ENCODE data around the gene RAPSN.
"Not testable (repeated sequence)": the region's sequence is repeated elsewhere in the genome, so short reads cannot be mapped to it uniquely, and the experiment has no call there.

Gene RAPSN

GRCh38 chr11:47454258-47454671 lies 5.3 kb upstream of the RAPSN start:
- DNase-seq (ENCODE audit: extremely low read depth, low read depth) = peak; percentile 66
- not testable (repeated sequence) for H3K4me3 ChIP-seq (replicated peaks; ENCODE audit: low read depth, low read length)
- TF ChIP-seq CTCF (IDR thresholded peaks at IDR 0.05; ENCODE audit: low read depth, low read length, missing control alignments) = peak; percentile 86

DNA sequence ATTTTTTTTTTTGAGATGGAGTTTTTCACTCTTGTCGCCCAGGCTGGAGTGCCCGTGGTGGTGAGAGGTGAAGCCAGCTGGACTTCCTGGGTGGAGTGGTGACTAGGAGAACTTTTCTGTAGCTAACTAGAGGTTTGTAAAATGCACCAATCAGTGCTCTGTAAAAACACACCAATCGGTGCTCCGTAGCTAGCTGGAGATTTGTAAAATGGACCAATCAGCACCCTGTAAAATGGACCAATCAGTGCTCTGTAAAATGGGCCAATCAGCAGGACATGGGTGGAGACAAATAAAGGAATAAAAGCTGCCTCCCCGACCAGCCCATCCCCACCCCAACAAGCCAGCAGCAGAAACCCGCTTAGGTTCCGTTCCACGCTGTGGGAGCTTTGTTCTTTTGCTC lies 4.4 kb upstream of the RAPSN start:
- no peak overlapping the region for H3K4me3 ChIP-seq (replicated peaks; ENCODE audit: low read depth, low read length)
- no peak for TF ChIP-seq CTCF (IDR thresholded peaks at IDR 0.05; ENCODE audit: low read depth, low read length, missing control alignments)
- no peak for DNase-seq (ENCODE audit: extremely low read depth, low read depth)

- no peak for TF ChIP-seq CTCF (IDR thresholded peaks at IDR 0.05; ENCODE audit: low read depth, low read length, missing control alignments)
- H3K4me3 ChIP-seq (replicated peaks; ENCODE audit: low read depth, low read length) = no peak overlapping the region
- DNase-seq (ENCODE audit: extremely low read depth, low read depth) = no peak
Observed at GRCh38 chr11:47451990-47452389, 3.1 kb upstream of the RAPSN start.

GRCh38 chr11:47451436-47451835 lies 2.5 kb upstream of the RAPSN start:
- DNase-seq (ENCODE audit: extremely low read depth, low read depth) = no peak
- no peak for TF ChIP-seq CTCF (IDR thresholded peaks at IDR 0.05; ENCODE audit: low read depth, low read length, missing control alignments)
- no peak overlapping the region for H3K4me3 ChIP-seq (replicated peaks; ENCODE audit: low read depth, low read length)

DNA sequence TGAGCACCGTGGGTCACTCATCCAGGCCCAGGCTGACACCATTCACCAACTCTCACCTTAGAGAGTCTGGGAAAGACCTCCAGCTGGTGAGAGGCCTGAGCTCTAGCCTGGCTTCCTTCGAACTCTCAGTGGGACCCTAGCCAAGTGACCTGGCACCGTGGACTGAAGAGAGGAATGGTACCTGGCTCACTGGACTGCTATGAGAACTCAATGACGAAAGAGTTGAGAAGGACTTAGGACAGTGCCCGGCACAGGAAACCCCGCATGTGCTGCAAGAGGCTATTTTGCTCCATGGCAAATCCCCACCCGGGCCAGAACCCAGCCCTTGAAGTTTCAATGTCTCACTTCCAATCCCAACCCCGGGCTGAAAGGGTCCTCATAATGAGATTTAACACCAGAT lies 605 bp upstream of the RAPSN start:
- TF ChIP-seq CTCF (IDR thresholded peaks at IDR 0.05; ENCODE audit: low read depth, low read length, missing control alignments) = no peak
- no peak for DNase-seq (ENCODE audit: extremely low read depth, low read depth)
- no peak overlapping the region for H3K4me3 ChIP-seq (replicated peaks; ENCODE audit: low read depth, low read length)

DNA sequence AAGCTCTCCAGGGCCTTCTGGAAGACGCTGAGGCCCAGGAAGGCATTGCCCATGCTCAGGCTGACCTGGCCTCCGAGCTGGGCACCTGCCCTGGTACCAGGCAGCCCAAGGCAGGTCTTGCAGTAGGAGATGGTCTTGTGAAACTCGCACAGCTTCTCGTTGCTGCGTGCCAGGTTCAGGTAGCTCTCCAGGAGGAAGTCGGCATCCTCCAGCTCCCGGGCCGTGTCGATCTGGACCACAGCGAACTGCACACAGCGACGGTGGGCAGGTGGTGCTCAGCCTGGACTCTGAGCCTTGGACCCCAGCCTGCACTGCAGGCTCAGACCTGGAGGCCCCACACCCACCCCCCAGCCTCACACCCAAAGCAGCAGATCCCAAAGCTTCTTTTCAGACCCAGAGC lies 1.0 kb downstream of the RAPSN start:
- H3K4me3 ChIP-seq (replicated peaks; ENCODE audit: low read depth, low read length) = no peak overlapping the region
- TF ChIP-seq CTCF (IDR thresholded peaks at IDR 0.05; ENCODE audit: low read depth, low read length, missing control alignments) = no peak
- DNase-seq (ENCODE audit: extremely low read depth, low read depth) = no peak

- DNase-seq (ENCODE audit: extremely low read depth, low read depth) = no peak
- no peak overlapping the region for H3K4me3 ChIP-seq (replicated peaks; ENCODE audit: low read depth, low read length)
- no peak for TF ChIP-seq CTCF (IDR thresholded peaks at IDR 0.05; ENCODE audit: low read depth, low read length, missing control alignments)
Observed at GRCh38 chr11:47446833-47447232, 2.1 kb downstream of the RAPSN start.

Data from HFF-Myc (cell line).